HCT116 (cell line): ENCODE results near the gene NEK7. TPM values are rescaled to one million over a fixed set of nuclear protein-coding genes. Genes with fewer than 3 reads are reported as not detected.

ENCODE experiments used
- ATAC-seq: fragments of 200-7000 bp; cut with Tn5 transposase; 2 replicates; pipeline ENCODE4 v1.9.1; 2020; ENCODE audit warnings: mild to moderate bottlenecking, moderate library complexity
- BruUV-seq: library from RNA; stranded (reverse); fragments of 400-500 nt; replicated peaks from 2 replicates; lab custom pipeline; 2021; lab: Mats Ljungman, UMichigan
- CTCF ChIA-PET: fragments of 300-600 bp; sonication (Branson Sonifier 250); formaldehyde crosslinking; loops from one replicate; lab custom pipeline; 2021; ENCODE audit warnings: antibody characterized with exemption; lab: Charles Lee
- POLR2A ChIA-PET: fragments of 300-600, 350-600 bp; sonication (Branson Sonifier 250); formaldehyde crosslinking; loops from one replicate; lab custom pipeline; 2021; ENCODE audit warnings: antibody characterized with exemption; lab: Charles Lee
- RAD21 ChIA-PET, 2 experiments: fragments of 300-600 bp; sonication (Branson Sonifier 250); formaldehyde crosslinking; loops; one replicate each; lab custom pipeline; 2023; ENCODE audit warnings: low total read pairs in 2 of 2; ENCODE audit not compliant: uncharacterized antibody in 2 of 2, unreplicated experiment in 2 of 2, low non-redundant PET in 1 of 2; lab: Charles Lee
- DNase-seq: peaks from one replicate; pipeline ENCODE4 v3.0.0-alpha.2; 2010; ENCODE audit warnings: low read depth, low spot score
- H2AFZ ChIP-seq: fragments of 200-600 bp; shearing (Covaris generic), sonication (generic); 2 replicates; pipeline ENCODE4 v1.6.1; 2017; ENCODE audit warnings: low read depth, mixed run types, mixed read lengths, antibody characterized with exemption, low read length; ENCODE audit not compliant: poor library complexity, severe bottlenecking
- H3K27ac ChIP-seq: 2 replicates; pipeline ENCODE4 v1.5.1; 2012; ENCODE audit warnings: low read depth, low read length
- H3K27me3 ChIP-seq: fragments of 200-600 bp; sonication (generic); 2 replicates; pipeline ENCODE4 v1.6.1; 2016; ENCODE audit warnings: mixed run types, low read length, mixed read lengths; ENCODE audit not compliant: insufficient read depth
- H3K36me3 ChIP-seq, 2 experiments: fragments of 200-500 bp in 1 of 2; fragments of 200-600 bp in 1 of 2; sonication (Bioruptor generic) in 1 of 2; sonication (generic) in 1 of 2; 2 replicates each; pipeline versions ENCODE4 v1.5.1 to v1.6.1; 2014 to 2016; ENCODE audit warnings: low read length in 2 of 2, inconsistent platforms in 1 of 2, mixed read lengths in 1 of 2, mixed run types in 1 of 2; ENCODE audit not compliant: insufficient read depth in 2 of 2, control insufficient read depth in 1 of 2
- H3K4me1 ChIP-seq, 2 experiments: fragments of 200-600 bp in 1 of 2; sonication (generic) in 1 of 2; 2 replicates each; pipeline versions ENCODE4 v1.5.1 to v1.6.1; 2012 to 2017; ENCODE audit warnings: low read length in 2 of 2, inconsistent platforms in 1 of 2, mild to moderate bottlenecking in 1 of 2, mixed read lengths in 1 of 2, mixed run types in 1 of 2, moderate library complexity in 1 of 2; ENCODE audit not compliant: insufficient read depth in 2 of 2, control insufficient read depth in 1 of 2
- H3K4me2 ChIP-seq: fragments of 200-600 bp; sonication (generic); 2 replicates; pipeline ENCODE4 v1.6.1; 2017; ENCODE audit warnings: mixed run types, low read length, mixed read lengths
- H3K4me3 ChIP-seq, 2 experiments: fragments of 200-600 bp in 1 of 2; sonication (generic) in 1 of 2; replicated peaks in 1 of 2; 2 replicates each; pipeline ENCODE4 v1.5.1; 2011 to 2016; ENCODE audit warnings: low read length in 2 of 2, control low read depth in 1 of 2, low read depth in 1 of 2, mild to moderate bottlenecking in 1 of 2, mixed read lengths in 1 of 2, mixed run types in 1 of 2
- H3K79me2 ChIP-seq: fragments of 200-600 bp; sonication (generic); 2 replicates; pipeline ENCODE4 v1.6.1; 2017; ENCODE audit warnings: mild to moderate bottlenecking, mixed run types, low read length, moderate library complexity, mixed read lengths; ENCODE audit not compliant: insufficient read depth
- H3K9ac ChIP-seq: fragments of 200-600 bp; sonication (generic); 2 replicates; pipeline ENCODE4 v1.6.1; 2016; ENCODE audit warnings: low read length, mixed read lengths
- H3K9me2 ChIP-seq: fragments of 200-600 bp; sonication (generic), shearing (Covaris generic); 2 replicates; pipeline ENCODE4 v1.6.1; 2017; ENCODE audit warnings: mixed run types, mild to moderate bottlenecking, moderate library complexity; ENCODE audit not compliant: insufficient read depth
- H3K9me3 ChIP-seq, 2 experiments: fragments of 200-500 bp in 1 of 2; fragments of 200-600 bp in 1 of 2; sonication (Bioruptor generic) in 1 of 2; sonication (generic) in 1 of 2; 2 replicates each; pipeline ENCODE4 v1.6.1; 2014 to 2017; ENCODE audit warnings: low read length in 2 of 2, mixed read lengths in 2 of 2, inconsistent platforms in 1 of 2, low read depth in 1 of 2, mild to moderate bottlenecking in 1 of 2, mixed run types in 1 of 2, moderate library complexity in 1 of 2; ENCODE audit not compliant: control insufficient read depth in 1 of 2, insufficient read depth in 1 of 2
- H4K20me1 ChIP-seq: fragments of 200-600 bp; sonication (generic), shearing (Covaris generic); 2 replicates; pipeline ENCODE4 v1.6.1; 2017; ENCODE audit warnings: mixed run types, mild to moderate bottlenecking, moderate library complexity; ENCODE audit not compliant: insufficient read depth
- EGR1 ChIP-seq: IDR thresholded peaks from 2 replicates; pipeline ENCODE4 v1.6.1; 2012; ENCODE audit warnings: low read depth
- ELF1 ChIP-seq: IDR thresholded peaks from 2 replicates; pipeline ENCODE4 v1.6.1; 2012; ENCODE audit warnings: low read depth, borderline replicate concordance
- EZH2 ChIP-seq: fragments of 200-600 bp; sonication (generic); IDR thresholded peaks from 2 replicates; pipeline ENCODE4 v1.6.1; 2017; ENCODE audit warnings: antibody characterized with exemption, mixed run types
- JUND ChIP-seq: IDR thresholded peaks from 2 replicates; pipeline ENCODE4 v1.6.1; 2012
- POLR2A ChIP-seq: IDR thresholded peaks from 2 replicates; pipeline ENCODE4 v1.7.0; 2011; ENCODE audit warnings: borderline replicate concordance; ENCODE audit not compliant: insufficient read depth, insufficient read length; ENCODE audit errors: extremely low read depth
- SIN3A ChIP-seq: IDR thresholded peaks from 2 replicates; pipeline ENCODE4 v1.6.1; 2012; ENCODE audit warnings: low read depth
- SRF ChIP-seq: IDR thresholded peaks from 2 replicates; pipeline ENCODE4 v1.6.1; 2012; ENCODE audit warnings: low read depth
- intact Hi-C: fragments of 100-400 bp; cut with micrococcal nuclease; formaldehyde crosslinking; loops from 2 replicates; pipeline ENCODE4 v1.10.0; 2022
- total RNA-seq: library from RNA; stranded (reverse); gene quantifications from one replicate; pipeline ENCODE4 v1.2.1, GENCODE V29; 2021; ENCODE audit not compliant: unreplicated experiment
- TF ChIP-seq, protein P1 (sequence below): IDR thresholded peaks from 2 replicates; pipeline ENCODE4 v1.6.1; 2012; ENCODE audit warnings: low read depth
- TF ChIP-seq, protein P2 (sequence below), 3 experiments: fragments of 200-600 bp in 1 of 3; sonication (generic) in 1 of 3; IDR thresholded peaks in 2 of 3; conservative IDR thresholded peaks in 1 of 3; 2 replicates each; pipeline ENCODE4 v1.5.1; 2012 to 2017; ENCODE audit warnings: low read depth in 2 of 3, low read length in 2 of 3, antibody characterized with exemption in 1 of 3, borderline replicate concordance in 1 of 3, control low read depth in 1 of 3, mild to moderate bottlenecking in 1 of 3, mixed read lengths in 1 of 3, mixed run types in 1 of 3, moderate library complexity in 1 of 3; ENCODE audit not compliant: insufficient read depth in 1 of 3

Gene NEK7
- total RNA-seq, 1 experiment from 2014 or later: 33.0 TPM

DNA sequence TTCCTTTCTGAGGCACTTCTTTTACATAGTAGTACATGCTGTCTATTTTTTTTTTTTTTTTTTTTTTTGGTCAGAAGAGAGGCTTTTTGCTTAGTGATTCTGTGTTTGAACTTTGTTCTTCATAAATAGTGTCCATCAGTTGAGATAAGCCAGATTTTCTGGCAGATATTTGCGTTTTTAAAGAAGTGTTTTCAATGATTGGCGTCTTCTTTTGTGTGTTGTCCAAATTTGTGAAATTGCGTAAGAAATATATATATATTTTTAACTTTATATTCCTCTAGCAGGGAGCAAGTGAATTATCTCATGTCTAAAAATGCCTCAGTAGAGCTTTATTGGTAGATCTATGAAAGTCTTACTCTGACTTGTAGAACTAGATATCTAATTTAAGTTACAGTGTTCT, 28.3 kb downstream of the NEK7 start:
- H3K79me2 ChIP-seq: peaks cover 22% of the 10 kb centered on the region; the same call in 1 of the 2 replicates
- ATAC-seq: no peak

More for the DNA sequence above, 28.3 kb downstream of the NEK7 start:
- intact Hi-C loops: no loop called here
- no peak overlapping the region for H3K9ac ChIP-seq
- H3K9me2 ChIP-seq: no peaks in the 10 kb centered on the region
- TF ChIP-seq SRF: no peak
- TF ChIP-seq, protein P1, sequence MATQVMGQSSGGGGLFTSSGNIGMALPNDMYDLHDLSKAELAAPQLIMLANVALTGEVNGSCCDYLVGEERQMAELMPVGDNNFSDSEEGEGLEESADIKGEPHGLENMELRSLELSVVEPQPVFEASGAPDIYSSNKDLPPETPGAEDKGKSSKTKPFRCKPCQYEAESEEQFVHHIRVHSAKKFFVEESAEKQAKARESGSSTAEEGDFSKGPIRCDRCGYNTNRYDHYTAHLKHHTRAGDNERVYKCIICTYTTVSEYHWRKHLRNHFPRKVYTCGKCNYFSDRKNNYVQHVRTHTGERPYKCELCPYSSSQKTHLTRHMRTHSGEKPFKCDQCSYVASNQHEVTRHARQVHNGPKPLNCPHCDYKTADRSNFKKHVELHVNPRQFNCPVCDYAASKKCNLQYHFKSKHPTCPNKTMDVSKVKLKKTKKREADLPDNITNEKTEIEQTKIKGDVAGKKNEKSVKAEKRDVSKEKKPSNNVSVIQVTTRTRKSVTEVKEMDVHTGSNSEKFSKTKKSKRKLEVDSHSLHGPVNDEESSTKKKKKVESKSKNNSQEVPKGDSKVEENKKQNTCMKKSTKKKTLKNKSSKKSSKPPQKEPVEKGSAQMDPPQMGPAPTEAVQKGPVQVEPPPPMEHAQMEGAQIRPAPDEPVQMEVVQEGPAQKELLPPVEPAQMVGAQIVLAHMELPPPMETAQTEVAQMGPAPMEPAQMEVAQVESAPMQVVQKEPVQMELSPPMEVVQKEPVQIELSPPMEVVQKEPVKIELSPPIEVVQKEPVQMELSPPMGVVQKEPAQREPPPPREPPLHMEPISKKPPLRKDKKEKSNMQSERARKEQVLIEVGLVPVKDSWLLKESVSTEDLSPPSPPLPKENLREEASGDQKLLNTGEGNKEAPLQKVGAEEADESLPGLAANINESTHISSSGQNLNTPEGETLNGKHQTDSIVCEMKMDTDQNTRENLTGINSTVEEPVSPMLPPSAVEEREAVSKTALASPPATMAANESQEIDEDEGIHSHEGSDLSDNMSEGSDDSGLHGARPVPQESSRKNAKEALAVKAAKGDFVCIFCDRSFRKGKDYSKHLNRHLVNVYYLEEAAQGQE: no peak
- TF ChIP-seq EGR1: no peak
- no peak for TF ChIP-seq EZH2
- no peak for TF ChIP-seq SIN3A
- no peak for TF ChIP-seq POLR2A
- no peak for TF ChIP-seq JUND
- TF ChIP-seq, protein P2, sequence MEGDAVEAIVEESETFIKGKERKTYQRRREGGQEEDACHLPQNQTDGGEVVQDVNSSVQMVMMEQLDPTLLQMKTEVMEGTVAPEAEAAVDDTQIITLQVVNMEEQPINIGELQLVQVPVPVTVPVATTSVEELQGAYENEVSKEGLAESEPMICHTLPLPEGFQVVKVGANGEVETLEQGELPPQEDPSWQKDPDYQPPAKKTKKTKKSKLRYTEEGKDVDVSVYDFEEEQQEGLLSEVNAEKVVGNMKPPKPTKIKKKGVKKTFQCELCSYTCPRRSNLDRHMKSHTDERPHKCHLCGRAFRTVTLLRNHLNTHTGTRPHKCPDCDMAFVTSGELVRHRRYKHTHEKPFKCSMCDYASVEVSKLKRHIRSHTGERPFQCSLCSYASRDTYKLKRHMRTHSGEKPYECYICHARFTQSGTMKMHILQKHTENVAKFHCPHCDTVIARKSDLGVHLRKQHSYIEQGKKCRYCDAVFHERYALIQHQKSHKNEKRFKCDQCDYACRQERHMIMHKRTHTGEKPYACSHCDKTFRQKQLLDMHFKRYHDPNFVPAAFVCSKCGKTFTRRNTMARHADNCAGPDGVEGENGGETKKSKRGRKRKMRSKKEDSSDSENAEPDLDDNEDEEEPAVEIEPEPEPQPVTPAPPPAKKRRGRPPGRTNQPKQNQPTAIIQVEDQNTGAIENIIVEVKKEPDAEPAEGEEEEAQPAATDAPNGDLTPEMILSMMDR (IDR thresholded peaks at IDR 0.05 in 2 of 3, conservative IDR thresholded peaks at IDR 0.05 in 1 of 3; ENCODE audit: borderline replicate concordance in 1 of 3, insufficient read depth in 1 of 3, low read depth in 2 of 3, low read length in 2 of 3): no peak
- no peak for TF ChIP-seq ELF1
- no peak overlapping the region for H3K27ac ChIP-seq
- ChIA-PET CTCF (no interaction called here), POLR2A (no interaction called here), RAD21 (no interaction called here)
- no peak overlapping the region for H2AFZ ChIP-seq
- H3K27me3 ChIP-seq: no peaks in the 10 kb centered on the region
- H3K36me3 ChIP-seq: no peaks in the 10 kb centered on the region
- no peak overlapping the region for H3K4me2 ChIP-seq
- H3K9me3 ChIP-seq: no peaks in the 10 kb centered on the region
- no peak overlapping the region for H3K4me3 ChIP-seq
- no peaks in the 10 kb centered on the region; the same call in 1 of the 2 replicates for H4K20me1 ChIP-seq
- DNase-seq: no peak
- H3K4me1 ChIP-seq: no peaks in the 10 kb centered on the region
- BruUV-seq: no TSS peak
